ENCODE measurements around the gene FGF12.

GRCh38 chr3:192727032-192727847 lies at the start of gene FGF12:
- TF ChIP-seq CTCF (IDR thresholded peaks at IDR 0.05; ENCODE audit: low read depth, low read length, poor library complexity, severe bottlenecking) = no peak
- TF ChIP-seq EZH2phosphoT487 (IDR thresholded peaks at IDR 0.05; ENCODE audit: borderline replicate concordance, low read length) = no peak

All from DOHH2 (cell line).